HG03139 (cell line): ENCODE data around the gene LRTM2.

Source experiments
- ATAC-seq: cut with Tn5 transposase; IDR thresholded peaks from one replicate; pipeline ENCODE4 v1.9.1; 2021; ENCODE audit not compliant: unreplicated experiment

Gene LRTM2

DNA sequence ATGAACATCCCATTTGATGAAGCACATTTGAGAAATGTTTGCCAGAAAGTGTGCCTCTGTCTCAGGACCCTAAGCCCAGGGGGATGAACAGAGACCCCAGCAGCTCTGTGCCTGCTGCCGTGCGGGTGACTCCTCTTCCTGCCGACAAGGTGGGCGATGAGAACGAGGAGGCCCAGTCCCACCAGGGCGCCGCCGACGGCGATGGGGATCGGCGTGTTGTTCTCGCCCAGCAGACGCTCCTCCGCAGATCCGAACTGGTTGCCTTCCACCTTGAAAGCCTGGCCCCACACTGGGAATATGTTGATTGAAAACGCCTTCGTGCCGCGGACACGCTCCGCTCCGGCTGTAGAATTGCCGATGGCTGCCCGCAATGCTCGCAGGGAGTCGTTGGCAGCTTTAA lies 44.1 kb downstream of the LRTM2 start:
- no peak for ATAC-seq

DNA sequence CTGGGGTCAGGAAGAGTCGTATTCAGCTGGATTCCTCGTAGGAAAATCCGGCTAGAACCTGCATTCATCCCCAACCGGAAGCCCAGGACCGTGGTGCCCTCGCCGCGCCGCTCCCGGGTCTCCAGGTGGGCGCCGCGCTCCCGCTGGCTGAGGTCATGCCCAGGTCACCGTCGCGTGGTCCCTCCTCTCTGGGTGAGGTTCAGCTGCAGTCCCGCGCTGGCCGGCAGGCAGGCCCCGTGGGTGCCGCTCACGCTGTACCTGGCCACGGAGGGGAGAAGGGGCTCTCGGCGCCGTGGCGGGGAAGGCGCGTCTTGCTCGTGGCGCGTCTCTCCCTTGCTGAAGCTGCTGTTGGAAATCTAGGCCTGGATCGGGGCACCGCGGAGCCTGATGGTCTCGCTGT lies 44.5 kb downstream of the LRTM2 start:
- ATAC-seq = no peak

DNA sequence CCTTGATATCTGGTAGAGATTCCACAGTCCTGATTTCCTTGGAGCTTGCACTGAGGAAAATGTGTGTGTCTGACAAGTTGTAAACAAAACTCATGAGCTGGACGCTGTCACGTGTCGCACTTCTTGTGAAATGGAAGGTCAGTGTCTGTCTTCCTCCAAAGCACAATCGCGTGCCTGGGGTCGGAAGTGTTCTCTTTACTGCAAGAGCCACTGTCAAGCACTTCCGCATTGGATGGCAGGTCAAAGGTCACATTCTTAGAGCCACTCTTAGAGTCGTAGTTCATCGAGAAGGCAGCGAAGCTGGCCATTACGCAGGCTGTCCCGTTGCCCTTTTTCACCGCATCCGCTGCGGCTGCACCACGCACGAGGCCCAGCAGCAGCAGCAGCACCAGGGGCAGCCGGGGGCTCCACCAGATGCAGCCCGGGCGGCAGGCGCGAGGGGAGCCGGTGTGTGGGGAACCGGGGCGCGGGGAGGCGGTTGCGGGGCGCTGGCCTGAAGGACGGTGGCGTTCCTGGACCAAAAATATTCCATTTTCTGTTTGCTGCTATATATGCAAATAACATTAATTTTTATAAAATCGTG lies 45.0 kb downstream of the LRTM2 start:
- ATAC-seq = no peak

GRCh38 chr12:1869145-1869544 lies 48.8 kb downstream of the LRTM2 start:
- no peak for ATAC-seq

- no peak for ATAC-seq
Observed at GRCh38 chr12:1870086-1870485, 49.7 kb downstream of the LRTM2 start.

- ATAC-seq = no peak
Observed at GRCh38 chr12:1870998-1871917, 50.9 kb downstream of the LRTM2 start.

GRCh38 chr12:1872001-1872400 lies 51.6 kb downstream of the LRTM2 start:
- no peak for ATAC-seq

- ATAC-seq = no peak
Observed at GRCh38 chr12:1872448-1872847, 52.1 kb downstream of the LRTM2 start.

DNA sequence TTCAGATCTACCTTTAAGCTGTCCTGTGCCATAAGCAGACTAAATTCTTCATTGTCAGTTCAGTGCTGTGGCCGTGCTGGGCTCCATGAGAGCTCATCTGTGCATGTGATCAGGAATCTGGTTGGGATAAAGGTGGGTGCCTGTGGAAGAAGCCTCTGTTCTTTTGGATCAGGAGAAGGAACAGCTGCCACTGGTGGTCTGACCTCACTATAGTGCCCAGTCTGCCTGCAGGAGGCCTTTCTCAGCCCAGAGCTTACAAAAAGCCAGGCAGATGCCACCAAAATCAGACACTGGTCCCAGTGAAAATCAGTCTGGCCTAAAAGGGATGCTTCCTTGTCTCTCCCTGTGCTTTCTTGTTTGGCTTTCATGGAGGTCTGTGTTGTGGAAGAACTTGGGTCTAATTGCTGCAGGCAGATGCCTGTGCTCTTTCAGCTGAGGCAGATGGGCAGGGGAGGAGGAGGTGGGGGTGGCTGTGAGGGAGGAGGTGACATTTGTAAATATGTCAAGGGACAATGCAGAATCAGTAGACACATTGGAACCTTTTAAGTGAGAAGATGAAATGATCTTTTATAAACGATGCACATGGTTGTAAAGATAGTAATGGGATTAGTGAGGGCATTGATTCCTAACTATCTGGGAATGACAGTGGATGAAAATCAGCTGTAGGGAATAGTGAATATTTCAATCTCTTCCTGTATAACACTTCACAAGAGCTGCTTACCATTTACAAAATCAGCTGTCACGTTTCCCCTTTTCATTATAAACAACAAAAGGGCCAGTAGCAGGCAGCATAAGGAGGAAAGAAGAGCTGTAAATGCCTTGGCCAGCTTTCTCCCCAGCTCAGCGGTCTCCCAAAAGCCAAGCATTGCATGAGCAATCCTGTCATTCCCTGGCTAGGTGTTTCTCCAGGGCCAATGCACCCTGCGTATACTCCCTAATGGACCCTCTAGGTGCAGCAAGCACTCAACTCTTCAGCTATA lies 53.5 kb downstream of the LRTM2 start:
- ATAC-seq = no peak

GRCh38 chr12:1875608-1876007 lies 55.2 kb downstream of the LRTM2 start:
- no peak for ATAC-seq

GRCh38 chr12:1876086-1876485 lies 55.7 kb downstream of the LRTM2 start:
- no peak for ATAC-seq

DNA sequence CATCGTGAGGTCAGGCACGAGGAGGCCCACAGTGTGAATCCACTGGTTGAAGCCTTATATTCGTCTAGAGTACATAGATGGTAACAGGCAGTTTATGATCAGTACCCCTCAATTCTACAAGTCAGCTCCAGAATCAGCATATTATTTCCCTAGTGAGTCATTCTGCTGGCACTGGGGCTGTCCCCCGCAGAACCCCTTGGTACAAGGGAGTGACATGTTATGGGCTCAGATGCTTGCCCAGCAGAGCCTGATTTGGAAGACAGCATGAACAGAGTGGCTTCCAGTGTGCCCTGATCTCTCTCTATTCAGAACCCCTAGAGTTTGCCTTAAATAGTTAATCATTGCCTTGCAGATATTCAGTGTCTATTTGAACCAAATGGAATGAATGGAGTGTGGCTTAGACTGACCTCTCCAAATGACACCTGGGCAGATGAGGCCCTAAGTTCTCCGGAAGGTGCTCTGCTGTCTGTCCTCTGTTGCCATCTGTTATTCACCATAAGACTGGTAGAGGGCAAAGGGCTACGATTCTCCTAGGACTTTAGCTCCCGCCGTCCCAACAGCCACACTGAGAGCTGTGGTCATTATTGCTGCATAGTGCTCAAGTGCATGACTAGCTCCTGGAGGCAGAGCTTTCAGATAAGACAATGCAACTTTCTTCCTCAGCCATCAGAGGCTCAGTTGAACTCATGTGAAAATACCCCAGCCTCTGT lies 57.0 kb downstream of the LRTM2 start:
- ATAC-seq = no peak

DNA sequence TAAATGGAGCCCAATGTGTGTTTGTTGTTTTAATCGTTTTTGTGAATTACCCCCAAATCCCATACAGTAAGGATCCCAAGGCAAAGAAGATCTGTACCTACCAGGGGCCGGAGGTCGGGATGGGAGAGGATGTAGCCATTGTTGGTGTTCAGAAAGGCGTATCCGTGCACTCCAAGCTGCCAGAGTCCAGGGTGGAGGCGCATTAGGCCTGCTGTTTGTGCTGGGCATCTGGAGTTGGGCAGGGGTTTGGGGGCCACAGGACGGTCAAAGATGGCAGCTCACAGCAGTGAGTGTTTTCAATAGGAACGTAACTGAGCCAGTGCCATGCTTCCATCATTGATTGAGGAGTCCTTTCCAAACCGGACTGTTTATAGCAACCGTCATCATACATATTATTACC lies 57.8 kb downstream of the LRTM2 start:
- ATAC-seq = no peak

DNA sequence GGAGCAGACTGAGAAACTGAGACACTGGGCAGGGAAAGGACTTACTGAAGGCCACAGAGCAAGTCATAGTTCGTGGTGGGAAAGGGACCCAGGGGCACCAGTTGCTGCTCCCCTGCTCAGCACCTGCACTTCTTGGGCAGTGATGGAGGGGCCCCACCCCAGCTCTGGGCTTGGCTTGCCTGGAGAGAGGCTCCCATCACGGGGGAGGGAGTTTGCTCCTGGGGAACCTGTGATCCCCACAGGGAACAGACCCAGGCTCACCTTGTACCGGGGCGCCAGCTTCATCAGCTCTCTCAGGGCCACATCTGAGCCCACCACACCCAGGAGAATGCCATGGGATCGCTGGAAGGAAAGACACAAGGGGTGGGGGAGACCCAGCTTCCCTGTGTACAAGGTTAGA lies 58.3 kb downstream of the LRTM2 start:
- no peak for ATAC-seq

DNA sequence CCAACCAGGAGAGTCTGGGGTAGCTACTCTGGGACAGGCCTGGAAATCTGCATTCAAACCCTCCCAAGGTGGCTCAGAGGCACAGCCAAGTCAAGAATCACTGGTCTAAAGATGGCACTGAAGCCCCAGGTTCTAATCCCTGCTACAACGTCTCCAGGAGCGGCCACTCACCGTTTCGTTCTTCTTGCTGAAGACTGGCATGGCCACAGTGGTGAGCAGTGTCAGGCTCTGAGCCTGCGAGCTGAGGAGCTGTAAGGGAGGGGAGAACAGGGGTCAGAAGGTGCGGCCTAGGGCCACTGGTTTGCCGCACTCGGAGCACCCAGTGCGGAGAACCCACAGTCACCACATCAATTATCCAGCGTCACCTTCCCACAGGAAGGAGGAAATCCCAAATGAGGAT lies 59.3 kb downstream of the LRTM2 start:
- no peak for ATAC-seq

- no peak for ATAC-seq
Observed at GRCh38 chr12:1880153-1880845, 59.9 kb downstream of the LRTM2 start.

GRCh38 chr12:1880876-1881275 lies 60.5 kb downstream of the LRTM2 start:
- no peak for ATAC-seq

DNA sequence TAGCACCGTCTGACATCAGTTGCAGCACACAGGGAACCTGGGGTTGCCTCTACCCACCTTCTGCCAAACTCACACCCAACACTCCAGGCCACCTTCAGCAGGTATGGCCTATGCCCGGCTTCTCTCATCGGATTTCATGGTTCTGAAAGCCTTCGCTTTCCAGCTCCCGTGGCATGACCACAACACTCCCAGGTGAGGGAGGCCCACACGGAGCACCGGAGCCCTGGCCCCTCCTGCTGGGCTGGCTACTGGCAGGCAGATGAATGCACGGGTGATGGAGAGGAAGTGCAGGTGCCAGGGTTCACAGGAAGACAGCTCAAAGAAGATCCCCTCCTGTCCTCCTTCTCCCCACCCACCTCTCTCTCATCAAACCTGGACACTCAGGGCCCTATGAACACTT lies 60.9 kb downstream of the LRTM2 start:
- no peak for ATAC-seq

GRCh38 chr12:1881936-1882335 lies 61.6 kb downstream of the LRTM2 start:
- no peak for ATAC-seq

- ATAC-seq = no peak
Observed at GRCh38 chr12:1882405-1882804, 62.0 kb downstream of the LRTM2 start.
